Psoas muscle (tissue), 8 donors: ENCODE data around the gene COMMD6. TPM values are rescaled to one million over a fixed set of nuclear protein-coding genes. Genes with fewer than 3 reads are reported as not detected.

Source experiments
- ATAC-seq, 4 donors: fragments of 200-7000 bp; cut with Tn5 transposase; one replicate each; pipeline ENCODE4 v1.9.1; 2020; ENCODE audit warnings: moderate library complexity in 3 of 4, mild to moderate bottlenecking in 2 of 4
- DNase-seq, 2 donors: peaks; one replicate each; pipeline ENCODE4 v3.0.0-alpha.2; 2020
- H3K27ac ChIP-seq: fragments of 200-600 bp; one replicate; pipeline ENCODE4 v1.8.0; 2022
- H3K27me3 ChIP-seq, 3 donors: fragments of 200-600 bp in 1 of 3; one replicate each; pipeline versions ENCODE4 v1.6.1 to v1.8.0; 2013 to 2022; ENCODE audit warnings: low read length in 2 of 3, mild to moderate bottlenecking in 2 of 3, moderate library complexity in 1 of 3; ENCODE audit not compliant: insufficient read depth in 3 of 3
- H3K36me3 ChIP-seq, 2 donors: fragments of 200-600 bp in 1 of 2; one replicate each; pipeline versions ENCODE4 v1.6.1 to v1.8.0; 2013 to 2022; ENCODE audit warnings: low read depth in 1 of 2, mild to moderate bottlenecking in 1 of 2, moderate library complexity in 1 of 2; ENCODE audit not compliant: insufficient read depth in 1 of 2
- H3K4me1 ChIP-seq: fragments of 200-600 bp; one replicate; pipeline ENCODE4 v1.8.0; 2022
- H3K4me3 ChIP-seq: fragments of 200-600 bp; one replicate; pipeline ENCODE4 v1.8.0; 2022; ENCODE audit warnings: mild to moderate bottlenecking
- H3K9me3 ChIP-seq: fragments of 200-600 bp; one replicate; pipeline ENCODE4 v1.8.0; 2022
- CTCF ChIP-seq: fragments of 200-600 bp; IDR thresholded peaks from one replicate; pipeline ENCODE4 v1.8.0; 2022; ENCODE audit warnings: antibody characterized with exemption
- WGBS, 3 donors: extraction: QIAGEN DNeasy Blood & Tissue Kit; methylation state at CpG; one replicate each; pipeline versions ENCODE4 v1.1.6 to v1.1.7; 2013; 5-methylcytosine and 5-hydroxymethylcytosine counted together
- intact Hi-C, 2 donors: fragments of 100-400 bp; cut with DNase I; formaldehyde crosslinking; loops; one replicate each; pipeline versions ENCODE4 v1.11.0 to v1.14.2; 2022
- long read RNA-seq, 2 donors: library from polyadenylated mRNA; unstranded; transcript quantifications; one replicate each; pipeline ENCODE4 v2.0.0, GENCODE V29; 2021
- polyA plus RNA-seq, 3 donors: library from polyadenylated mRNA; stranded (reverse); fragments of 200-250 nt; gene quantifications; one replicate each; pipeline ENCODE4 v1.2.3, GENCODE V29; 2013
- total RNA-seq, 4 donors: library from RNA; stranded (reverse); fragmentation: NEBNext Ultra II Directional in 2 of 4; extraction: Animal tissue kit (Norgen Biotek cat#: 25700) in 2 of 4; gene quantifications; one replicate each; pipeline versions ENCODE4 v1.2.1 to v1.2.4, GENCODE V29; 2021 to 2023
- donor health status: healthy with polysubstance abuse.
- donor health status: DM: no; HTN: no; CAD: no; lungs with moderate emphysema.
- donor health status: Bipolar disorder and iron deficiency.
- donor health status: healthy.
- donor health status: DM: yes; HTN: yes; CAD: no.
- donor health status: DM: no; HTN: no; CAD: no.
- donor health status: DM: no; HTN: no; CAD: no.
- donor health status: DM: yes; HTN: yes; CAD: no.

COMMD6 gene
- 10 to 100 TPM; 37.4 to 80.6 (median 56.0) TPM for total RNA-seq
- 10 to 100 TPM; 34.1 to 74.3 (median 38.1) TPM for polyA plus RNA-seq
- long read RNA-seq, donor 1, partial matches to known transcripts, result 0 of 3 reads
- long read RNA-seq, donor 1, other reads (novel, unspliced or antisense), result 2 of 3 reads
- long read RNA-seq, donor 2, partial matches to known transcripts, result 0 of 1 reads
- long read RNA-seq, donor 2, other reads (novel, unspliced or antisense), result 1 of 1 reads

- Histone ChIP-seq H3K27ac (peak within 1 kb of the TSS; percentile 88), H3K27me3 (no peaks in the 10 kb centered on the region), H3K4me1 (peaks cover 14% of the 10 kb centered on the region), H3K36me3 (peaks cover 6 to 26% of the 10 kb centered on the region in 2 donors), H3K4me3 (peak within 1 kb of the TSS; percentile 90), H3K9me3 (no peaks in the 10 kb centered on the region)
- intact Hi-C loops, result no loop called here
- DNase-seq, result peak; percentile 81 to 88
- TF ChIP-seq CTCF, result peak; percentile 72
- peak; percentile 92 to 99 (median 95) for ATAC-seq
- WGBS, 3 donors, result 0% methylated on average over 51 of the region's 51 CpGs
Observed at GRCh38 chr13:75537401-75538365, at the start of gene COMMD6. Gene COMMD6, minus strand, starts transcription at chr13:75537841. Its CDS starts 36 bp downstream, at chr13:75537805.

GRCh38 chr13:75585153-75585552 is 47.5 kb upstream of the COMMD6 start:
- peaks cover 8% of the 10 kb centered on the region for H3K4me1 ChIP-seq
- no peak for ATAC-seq
- H3K9me3 ChIP-seq, result peaks cover 14% of the 10 kb centered on the region
- intact Hi-C loops, result no loop called here
- DNase-seq, result no peak
- H3K27me3 ChIP-seq, result no peaks in the 10 kb centered on the region
- H3K27ac ChIP-seq, result no peak overlapping the region
- peaks cover 0 to 5% of the 10 kb centered on the region in 2 donors for H3K36me3 ChIP-seq
- no peak overlapping the region for H3K4me3 ChIP-seq
- TF ChIP-seq CTCF, result no peak

- H3K9me3 ChIP-seq, result peaks cover 14% of the 10 kb centered on the region
- ATAC-seq (no peak), DNase-seq (no peak)
- H3K4me3 ChIP-seq, result no peak overlapping the region
- intact Hi-C loops, result no loop called here
- H3K36me3 ChIP-seq, result no peaks in the 10 kb centered on the region
- TF ChIP-seq CTCF, result no peak
- H3K27ac ChIP-seq, result peak overlapping the region; percentile 73
- H3K27me3 ChIP-seq, result no peaks in the 10 kb centered on the region
- H3K4me1 ChIP-seq, result peaks cover 8% of the 10 kb centered on the region
Observed at GRCh38 chr13:75583091-75583490, 45.5 kb upstream of the COMMD6 start.

GRCh38 chr13:75581874-75582640 is 44.4 kb upstream of the COMMD6 start:
- Histone ChIP-seq H3K9me3 (peaks cover 14% of the 10 kb centered on the region), H3K36me3 (no peaks in the 10 kb centered on the region), H3K27me3 (no peaks in the 10 kb centered on the region), H3K4me1 (peaks cover 8% of the 10 kb centered on the region), H3K27ac (peak overlapping the region; percentile 73), H3K4me3 (no peak overlapping the region)
- ATAC-seq (peak; percentile 84 to 98 (median 93)), DNase-seq (peak in 1 of 2 donors; percentile 7)
- WGBS, 3 donors, result 29 to 49% (median 30%) methylated on average over 2 of the region's 2 CpGs
- TF ChIP-seq CTCF, result no peak
- intact Hi-C loops, result no loop called here
